Stimulated activated CD4-positive, alpha-beta T cell treated with anti-CD3 and anti-CD28 coated beads, TNF-alpha, amount 100 ng/mL, for 48 hours (primary cell): ENCODE measurements around the gene ABCA13.
"Not testable (repeated sequence)": the region's sequence is repeated elsewhere in the genome, so short reads cannot be mapped to it uniquely, and the experiment has no call there.

ENCODE experiments used
- DNase-seq, 3 donors: peaks; one replicate each; pipeline ENCODE4 v3.0.0-alpha.2; 2020; ENCODE audit warnings: low read depth in 3 of 3

ABCA13 gene, protein sequence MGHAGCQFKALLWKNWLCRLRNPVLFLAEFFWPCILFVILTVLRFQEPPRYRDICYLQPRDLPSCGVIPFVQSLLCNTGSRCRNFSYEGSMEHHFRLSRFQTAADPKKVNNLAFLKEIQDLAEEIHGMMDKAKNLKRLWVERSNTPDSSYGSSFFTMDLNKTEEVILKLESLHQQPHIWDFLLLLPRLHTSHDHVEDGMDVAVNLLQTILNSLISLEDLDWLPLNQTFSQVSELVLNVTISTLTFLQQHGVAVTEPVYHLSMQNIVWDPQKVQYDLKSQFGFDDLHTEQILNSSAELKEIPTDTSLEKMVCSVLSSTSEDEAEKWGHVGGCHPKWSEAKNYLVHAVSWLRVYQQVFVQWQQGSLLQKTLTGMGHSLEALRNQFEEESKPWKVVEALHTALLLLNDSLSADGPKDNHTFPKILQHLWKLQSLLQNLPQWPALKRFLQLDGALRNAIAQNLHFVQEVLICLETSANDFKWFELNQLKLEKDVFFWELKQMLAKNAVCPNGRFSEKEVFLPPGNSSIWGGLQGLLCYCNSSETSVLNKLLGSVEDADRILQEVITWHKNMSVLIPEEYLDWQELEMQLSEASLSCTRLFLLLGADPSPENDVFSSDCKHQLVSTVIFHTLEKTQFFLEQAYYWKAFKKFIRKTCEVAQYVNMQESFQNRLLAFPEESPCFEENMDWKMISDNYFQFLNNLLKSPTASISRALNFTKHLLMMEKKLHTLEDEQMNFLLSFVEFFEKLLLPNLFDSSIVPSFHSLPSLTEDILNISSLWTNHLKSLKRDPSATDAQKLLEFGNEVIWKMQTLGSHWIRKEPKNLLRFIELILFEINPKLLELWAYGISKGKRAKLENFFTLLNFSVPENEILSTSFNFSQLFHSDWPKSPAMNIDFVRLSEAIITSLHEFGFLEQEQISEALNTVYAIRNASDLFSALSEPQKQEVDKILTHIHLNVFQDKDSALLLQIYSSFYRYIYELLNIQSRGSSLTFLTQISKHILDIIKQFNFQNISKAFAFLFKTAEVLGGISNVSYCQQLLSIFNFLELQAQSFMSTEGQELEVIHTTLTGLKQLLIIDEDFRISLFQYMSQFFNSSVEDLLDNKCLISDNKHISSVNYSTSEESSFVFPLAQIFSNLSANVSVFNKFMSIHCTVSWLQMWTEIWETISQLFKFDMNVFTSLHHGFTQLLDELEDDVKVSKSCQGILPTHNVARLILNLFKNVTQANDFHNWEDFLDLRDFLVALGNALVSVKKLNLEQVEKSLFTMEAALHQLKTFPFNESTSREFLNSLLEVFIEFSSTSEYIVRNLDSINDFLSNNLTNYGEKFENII (N-terminal part only)

DNA sequence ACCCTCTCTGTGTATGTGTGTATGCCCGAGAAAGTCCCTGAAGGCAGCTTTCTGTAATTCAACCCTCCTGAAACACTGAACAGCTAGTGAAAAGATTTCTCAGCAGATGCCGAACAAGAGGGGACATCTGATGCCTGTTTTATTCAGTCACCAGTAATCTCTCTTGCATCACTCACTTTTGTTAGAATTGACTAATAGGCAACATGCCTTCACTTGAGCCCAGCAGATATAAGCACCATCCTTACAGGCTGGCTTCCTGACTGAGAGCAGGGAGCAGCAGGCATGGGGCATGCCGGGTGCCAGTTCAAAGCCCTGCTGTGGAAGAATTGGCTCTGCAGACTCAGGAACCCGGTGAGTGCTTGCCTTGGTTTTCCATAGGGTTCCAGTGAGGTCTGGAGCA lies at the start of gene ABCA13:
TSS of gene ABCA13 (plus strand) at position 257 of the 400 bp plus-strand sequence. CDS start at position 283, 26 bp downstream.
- DNase-seq, result no peak

DNA sequence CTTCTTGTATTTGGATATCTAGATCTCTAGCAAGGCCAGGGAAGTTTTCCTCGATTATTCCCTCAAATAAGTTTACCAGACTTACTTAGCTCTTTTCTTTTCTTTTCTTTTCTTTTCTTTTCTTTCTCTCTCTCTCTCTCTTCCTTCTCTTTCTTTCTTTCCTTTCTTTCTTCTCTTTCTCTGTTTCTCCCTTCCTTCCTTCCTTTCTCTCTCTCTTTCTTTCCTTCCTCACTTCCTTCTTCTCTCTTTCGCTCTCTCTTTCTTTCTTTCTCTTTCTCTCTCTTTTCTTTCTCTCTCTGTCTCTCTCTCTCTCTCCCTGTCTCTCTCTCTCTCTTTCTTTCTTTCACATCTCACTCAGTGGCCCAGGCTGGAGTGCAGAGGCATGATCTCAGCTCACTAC lies 45.2 kb upstream of the ABCA13 start:
- DNase-seq, result no peak

DNA sequence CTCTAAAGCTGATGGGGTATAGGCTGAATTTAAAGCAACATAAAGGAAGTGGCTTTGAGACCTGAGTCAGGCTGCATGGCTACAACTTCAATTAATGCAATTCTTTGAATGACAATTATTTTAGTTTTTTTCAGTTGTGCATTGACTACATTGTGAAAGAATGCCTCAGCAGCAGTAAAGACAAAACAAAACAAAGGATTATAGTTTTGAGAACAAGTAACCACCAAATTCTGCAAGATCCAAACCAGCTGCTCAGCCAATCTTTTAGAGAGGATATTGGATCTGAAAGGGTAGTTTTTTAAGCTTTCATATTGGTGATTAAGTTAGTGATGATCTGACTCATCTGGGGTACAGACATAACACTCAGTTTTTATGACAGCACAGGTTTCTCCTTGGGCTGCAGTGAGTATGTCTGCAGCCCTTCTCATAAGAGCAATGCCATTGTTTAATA lies 40.6 kb upstream of the ABCA13 start:
- no peak for DNase-seq

DNA sequence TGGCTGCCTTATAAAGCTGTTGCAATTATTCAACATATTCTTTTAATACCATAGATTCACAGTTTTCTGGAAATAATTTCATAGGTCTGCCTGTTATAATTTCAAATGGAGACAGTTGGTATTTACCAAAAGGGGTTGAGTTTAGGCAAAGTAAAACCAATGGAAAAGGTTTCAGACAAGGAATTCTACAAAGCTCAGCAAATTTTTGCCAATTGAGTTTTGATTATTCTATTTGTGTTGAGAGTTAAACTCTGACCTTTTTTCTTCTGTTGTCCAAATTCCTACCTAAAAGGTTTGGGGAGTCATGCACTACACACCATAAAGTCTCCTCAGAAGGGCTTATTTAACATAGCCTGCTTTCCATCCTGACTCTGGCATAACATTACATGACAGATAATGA lies 38.5 kb upstream of the ABCA13 start:
- no peak for DNase-seq

DNA sequence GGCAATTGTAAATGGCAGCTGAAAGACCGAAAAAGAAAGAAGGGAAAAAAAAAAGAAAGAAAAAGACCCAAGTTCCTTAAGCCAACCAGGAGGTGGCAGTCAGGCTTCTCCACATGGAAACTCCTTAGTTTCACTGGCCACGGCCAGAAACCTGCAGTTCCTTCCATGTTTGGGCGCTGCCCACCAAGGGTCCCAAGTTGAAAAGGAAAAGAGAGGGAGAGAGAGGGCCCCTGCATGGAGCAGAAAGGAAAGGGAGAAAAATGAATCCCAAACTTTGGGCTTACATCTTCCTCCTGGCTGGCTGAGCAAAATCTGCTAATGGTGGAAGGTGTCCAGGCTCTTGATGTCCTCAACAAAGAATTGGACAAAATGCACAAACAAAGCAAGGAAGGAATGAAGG lies 31.8 kb upstream of the ABCA13 start:
- no peak for DNase-seq

DNA sequence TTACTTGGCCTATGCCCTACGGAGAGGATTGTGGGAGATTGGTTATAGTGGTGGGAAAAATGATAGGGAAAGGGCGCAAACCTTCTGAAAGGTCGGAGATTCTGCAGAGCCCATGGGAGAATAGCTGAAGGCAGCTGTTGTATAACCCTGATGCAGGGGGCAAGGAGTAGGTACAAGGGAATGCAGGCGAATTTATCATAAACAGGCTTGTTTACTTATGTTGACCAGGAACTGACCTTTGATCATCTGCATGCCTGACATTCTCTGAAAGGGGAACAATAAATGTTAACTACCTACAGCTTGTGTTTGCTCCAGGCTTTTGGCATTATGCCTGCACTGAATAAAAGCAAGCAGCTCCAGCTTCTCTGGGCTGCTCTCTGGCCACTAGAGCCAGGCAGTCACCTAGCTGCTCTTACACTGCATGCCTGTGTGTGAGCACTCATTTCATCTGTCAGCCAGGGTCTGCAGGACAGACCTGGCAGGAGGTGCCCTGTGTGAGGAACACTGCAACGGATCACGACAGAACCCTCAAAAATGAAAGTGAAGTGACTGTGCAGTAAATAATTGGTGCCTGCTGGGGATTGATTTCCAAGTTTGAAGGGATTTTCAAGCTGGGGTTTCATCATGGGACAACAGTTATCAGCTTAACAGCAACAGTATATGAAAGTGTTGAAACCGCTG lies 31.1 kb upstream of the ABCA13 start:
- no peak for DNase-seq

DNA sequence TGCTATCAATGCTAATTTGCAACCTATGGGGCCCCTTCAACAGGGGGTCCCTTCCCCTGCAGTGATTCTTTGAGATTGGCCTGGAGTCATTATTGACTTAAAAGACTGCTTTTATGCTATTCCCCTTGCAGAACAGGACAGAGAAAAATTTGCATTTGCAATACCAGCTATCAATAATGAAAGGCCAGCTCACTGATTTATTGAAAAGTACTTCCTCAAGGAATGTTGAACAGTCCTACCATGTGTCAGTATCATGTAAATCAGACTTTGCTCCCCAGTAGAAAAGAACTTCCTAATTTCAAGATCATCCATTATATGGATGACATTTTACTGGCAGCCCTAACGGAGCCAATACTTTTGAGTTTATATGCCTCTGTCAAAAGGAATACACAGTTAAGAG lies 29.7 kb upstream of the ABCA13 start:
- DNase-seq, result no peak

DNA sequence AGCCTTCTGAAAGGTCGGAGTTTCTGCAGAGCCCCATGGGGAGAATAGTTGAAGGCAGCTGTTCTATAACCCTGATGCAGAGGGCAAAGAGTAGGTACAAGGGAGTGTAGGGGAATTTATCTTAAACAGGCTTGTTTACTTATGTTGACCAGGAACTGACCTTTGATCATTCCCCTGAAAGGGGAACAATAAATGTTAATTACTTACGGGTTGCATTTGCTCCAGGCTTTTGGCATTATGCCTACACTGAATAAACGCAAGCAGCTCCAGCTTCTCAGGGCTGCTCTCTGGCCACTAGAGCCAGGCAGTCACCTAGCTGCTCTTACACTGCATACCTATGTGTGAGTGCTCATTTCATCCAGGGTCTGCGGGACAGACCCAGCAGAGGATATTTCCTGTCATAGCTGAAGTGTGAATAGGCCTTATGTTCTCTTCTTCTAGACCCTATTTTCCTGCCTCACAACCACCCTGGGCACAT lies 26.9 kb upstream of the ABCA13 start:
- no peak for DNase-seq

DNA sequence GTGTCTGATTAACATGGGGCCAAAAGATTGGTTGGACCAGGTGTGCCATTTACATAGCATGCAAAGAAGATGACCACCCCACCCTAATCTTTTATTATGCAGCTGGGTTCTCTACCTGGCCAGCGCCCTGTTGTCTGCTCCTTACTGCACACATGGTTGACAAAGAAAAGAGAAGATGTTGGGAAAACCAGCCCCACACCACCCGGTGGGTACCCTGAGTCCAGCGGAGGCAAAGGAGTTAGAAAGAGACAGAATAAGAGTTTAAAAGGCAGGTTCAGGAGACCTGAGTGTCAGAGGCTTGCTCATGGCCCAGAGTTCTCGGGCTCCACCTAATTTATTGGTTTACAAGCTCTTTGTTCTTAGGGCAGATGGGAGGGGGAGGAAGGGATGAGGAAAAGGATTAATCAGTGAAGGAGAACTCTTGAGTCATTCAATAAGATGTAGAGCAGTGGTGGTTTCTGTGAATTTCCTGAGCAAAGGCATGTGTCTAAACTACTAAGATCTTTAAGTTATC lies 24.1 kb upstream of the ABCA13 start:
- no peak for DNase-seq

DNA sequence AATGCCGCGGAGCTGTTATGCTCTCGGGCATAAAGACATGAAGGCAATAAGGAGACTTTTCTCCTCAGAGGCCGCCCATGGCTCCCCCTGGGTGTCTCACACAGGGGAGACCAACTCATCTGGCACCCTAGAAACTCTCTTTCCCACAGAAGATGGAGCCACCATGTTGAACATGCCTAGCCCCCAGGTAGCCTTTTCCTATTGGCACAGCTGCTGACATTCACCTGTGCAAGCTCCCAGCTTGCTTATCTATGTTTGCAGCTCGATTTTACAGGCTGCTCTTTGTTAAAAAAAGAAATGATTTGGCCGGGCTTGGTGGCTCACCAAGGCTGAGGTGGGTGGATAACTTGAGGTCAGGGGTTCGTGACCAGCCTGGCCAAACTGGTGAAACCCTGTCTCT lies 23.6 kb upstream of the ABCA13 start:
- not testable (repeated sequence) for DNase-seq

DNA sequence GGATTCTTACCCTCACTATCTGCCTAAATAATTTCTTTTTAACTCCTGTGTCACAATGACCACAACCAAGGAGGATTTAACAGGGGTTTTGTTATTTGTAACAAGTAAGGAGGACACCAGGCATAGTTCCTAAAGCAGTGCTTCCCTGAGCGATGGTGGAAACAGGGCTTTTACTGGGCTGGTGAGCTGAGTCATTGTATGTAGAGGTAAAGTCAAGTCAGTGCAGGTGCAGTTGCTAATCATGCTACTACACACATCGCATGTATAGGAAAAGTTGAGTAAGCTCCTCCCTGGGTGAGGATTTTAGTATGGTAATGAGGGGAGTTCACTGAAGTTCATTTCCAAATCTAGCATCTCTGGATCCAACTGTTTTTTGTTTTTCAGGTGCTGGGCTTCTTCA lies 22.9 kb upstream of the ABCA13 start:
- no peak for DNase-seq

DNA sequence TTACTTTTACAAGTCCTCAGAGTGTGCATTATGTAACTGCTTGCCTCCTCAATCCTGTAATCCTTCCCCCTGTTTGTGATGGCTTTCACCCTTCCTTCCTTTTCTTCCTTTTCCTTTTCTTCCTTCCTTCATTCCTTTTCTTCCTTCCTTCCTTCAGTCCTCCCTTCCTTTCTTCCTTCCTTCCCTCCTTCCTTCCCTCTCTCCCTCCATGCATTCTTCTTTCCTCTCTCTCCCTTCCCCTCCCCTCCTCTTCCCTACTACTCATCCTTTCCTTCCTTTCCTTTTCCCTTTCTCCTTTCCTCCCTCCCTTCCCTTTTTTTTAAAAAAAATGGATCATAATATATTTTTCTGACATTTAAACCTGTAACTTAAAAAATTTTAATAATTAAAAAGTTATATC lies 22.2 kb upstream of the ABCA13 start:
- DNase-seq, result no peak

DNA sequence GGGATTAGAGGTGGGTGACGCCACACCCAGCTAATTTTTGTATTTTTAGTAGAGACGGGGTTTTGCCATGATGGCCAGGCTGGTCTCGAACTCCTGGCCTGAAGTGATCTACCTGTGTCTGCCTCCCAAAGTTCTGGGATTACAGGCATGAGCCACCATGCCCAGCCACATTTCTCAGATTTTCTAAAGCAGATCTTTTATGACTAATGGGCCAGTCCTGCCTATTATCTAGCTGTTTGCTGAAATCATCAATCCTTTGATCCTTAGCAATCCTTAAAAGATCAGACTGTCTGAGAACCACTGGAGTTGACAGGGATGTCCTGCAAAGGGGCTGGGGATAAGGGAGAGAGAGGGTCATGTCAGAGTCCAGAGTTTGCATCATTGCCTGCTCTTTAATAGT lies 21.2 kb upstream of the ABCA13 start:
- no peak for DNase-seq

DNA sequence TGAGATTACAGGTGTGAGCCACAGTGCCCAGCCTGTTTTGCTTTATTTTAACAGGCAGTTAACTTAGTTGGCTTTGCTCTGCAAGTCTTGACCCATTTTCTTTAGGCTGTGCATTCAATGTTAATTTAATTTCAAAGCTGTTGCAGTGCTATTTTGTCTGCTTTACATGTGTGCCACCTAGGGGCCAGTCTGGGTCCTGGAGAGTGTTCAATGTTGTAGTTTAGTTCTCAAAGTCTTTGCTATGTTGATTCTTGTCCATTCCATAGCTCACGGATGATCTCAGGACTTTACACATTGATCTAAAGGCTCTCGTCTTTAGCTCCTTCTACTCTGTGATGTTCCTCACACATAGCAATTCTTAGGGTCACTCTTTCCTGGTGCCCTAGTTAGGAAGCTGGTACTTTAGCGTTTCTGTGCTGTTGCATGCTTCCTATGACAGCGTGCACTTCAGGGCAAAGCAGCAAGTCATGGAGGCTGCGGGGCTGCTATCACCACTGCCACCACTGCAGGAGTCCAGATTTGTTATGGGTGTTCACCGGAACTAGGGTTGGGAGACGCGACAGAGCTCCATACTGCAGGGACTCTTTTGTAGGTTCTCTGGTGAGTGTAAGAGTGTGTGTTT lies 16.4 kb upstream of the ABCA13 start:
- DNase-seq, result no peak

DNA sequence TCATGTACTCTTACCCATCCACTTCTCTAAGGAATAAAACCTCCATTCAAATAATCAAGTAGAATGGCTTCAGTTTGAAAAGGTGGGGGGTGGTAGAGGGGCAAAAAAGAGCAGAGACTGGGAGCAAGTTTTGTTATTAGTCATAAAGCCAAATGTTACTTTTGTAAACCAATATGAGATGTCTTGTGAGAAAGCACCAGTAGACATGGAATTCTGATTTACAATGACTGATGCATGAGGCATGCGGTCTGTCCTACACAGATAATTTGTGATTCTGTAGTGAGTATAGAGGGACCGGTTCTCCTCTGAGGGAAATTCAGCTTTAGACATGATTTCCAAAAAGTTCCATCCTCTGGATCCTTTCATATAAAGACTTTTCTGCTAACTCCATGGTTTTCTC lies 12.9 kb upstream of the ABCA13 start:
- no peak for DNase-seq

DNA sequence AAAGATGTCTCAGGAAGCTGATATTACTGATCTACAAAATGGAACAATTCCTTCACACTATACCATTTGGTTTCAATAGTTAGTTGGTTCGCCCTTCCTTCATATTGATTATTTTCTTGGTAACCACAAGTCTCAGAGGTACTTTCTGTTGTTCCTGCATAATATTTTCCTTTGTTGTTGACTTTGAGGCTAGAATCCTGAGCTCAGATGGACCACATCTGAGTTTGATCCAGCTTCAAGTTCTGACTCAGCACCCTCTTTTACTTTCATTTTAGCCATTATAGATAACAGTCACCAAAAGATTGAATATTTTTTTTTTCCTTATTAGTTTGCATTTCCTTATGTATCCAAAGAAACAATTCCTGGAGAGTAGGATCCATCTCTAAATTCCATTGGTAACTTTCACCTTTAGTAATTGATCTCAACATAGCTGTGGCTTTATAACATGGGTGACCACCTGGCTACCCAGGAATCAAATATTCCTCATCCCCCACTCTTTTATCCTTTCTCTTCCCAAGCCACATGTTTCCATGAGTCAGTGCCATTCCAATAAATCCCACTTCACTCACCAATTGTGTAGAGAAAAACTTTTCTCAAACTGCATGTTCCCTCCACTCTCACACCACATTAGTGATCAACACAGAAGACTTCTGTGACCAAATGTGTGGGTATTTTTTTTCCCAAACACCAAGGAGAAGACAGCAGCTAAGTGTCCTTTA lies 9.7 kb upstream of the ABCA13 start:
- DNase-seq, result no peak

DNA sequence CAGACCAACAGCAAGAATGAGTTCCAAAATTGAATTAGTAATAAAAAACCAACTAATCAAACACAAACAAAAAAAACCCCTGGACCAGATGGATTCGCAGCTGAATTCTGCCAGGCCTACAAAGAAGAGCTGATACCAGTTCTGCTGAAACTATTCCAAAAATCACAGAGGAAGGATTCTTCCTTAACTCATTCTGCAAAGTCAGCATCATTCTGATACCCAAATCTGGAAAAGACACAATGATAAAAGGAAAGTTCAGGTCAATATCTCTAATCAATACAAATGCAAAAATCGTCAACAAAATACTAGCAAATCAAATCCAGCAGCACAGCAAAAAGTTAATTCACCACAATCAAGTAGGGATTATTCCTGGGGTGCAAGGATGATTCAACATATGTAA lies 6.1 kb upstream of the ABCA13 start:
- no peak for DNase-seq

DNA sequence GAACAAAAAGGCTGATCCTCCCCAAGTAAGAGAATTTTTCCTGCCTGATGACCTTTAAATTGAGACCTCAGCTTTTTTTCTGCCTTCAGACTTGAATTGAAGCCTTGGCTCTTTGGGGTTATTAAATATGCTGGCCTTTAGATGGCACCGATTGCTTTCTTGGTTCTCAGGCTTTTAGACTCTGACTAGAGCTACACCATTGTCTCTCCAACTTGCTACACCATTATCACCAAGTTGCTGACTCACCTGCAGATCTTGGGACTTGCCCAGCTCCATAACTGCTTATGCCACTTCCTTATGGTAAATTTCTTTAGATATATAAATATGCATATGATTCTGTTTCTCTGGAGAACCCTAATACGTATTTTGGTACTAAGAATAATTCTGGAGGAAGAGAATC lies 3.1 kb upstream of the ABCA13 start:
- no peak for DNase-seq

DNA sequence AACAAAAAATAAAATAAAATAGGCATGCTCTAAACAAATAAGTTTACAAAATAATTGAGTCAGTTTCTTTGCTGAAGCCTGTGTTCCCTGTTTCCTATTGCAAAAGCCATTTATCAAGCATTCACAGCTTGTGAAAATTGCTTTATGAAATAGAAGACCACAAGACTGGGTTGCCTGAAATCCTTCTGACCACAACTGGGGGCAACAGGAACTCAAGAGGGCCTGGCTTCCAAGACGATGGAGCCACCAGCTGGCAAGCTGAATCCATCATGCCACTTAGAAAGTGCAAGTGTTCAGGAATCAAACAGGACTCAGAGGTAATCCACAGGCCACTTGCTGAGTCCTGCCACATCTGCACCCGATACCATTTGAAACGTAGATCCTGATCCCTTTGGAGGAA lies 752 bp upstream of the ABCA13 start:
- no peak for DNase-seq

DNA sequence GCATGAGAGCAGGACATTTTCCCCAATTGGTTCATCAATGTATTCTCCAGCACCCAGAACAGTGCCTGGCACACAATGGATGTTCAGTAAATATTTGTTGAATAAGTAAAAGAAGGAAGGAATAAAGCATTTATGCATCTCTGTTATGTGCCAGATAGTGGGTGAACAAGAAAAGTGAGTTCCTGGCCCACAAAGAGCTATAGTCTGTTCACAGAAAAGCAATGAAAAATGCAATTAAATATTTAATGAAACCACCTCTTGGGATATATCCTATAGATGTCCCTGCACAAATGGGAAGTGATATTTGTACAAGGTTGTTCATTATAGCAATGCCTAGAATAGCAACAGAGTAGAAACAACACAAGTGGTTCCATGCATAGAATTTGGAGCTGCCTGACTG lies 2.1 kb downstream of the ABCA13 start:
- no peak for DNase-seq
